ENCODE measurements around the gene TNFRSF12A. TPM values are rescaled to one million over a fixed set of nuclear protein-coding genes. Genes with fewer than 3 reads are reported as not detected.
A peak's percentile ranks its signal among the peaks of the same experiment; 100 is the strongest.

Gene TNFRSF12A
- total RNA-seq, 2 experiments from 2014 or later: 11.8 to 13.5 TPM

DNA sequence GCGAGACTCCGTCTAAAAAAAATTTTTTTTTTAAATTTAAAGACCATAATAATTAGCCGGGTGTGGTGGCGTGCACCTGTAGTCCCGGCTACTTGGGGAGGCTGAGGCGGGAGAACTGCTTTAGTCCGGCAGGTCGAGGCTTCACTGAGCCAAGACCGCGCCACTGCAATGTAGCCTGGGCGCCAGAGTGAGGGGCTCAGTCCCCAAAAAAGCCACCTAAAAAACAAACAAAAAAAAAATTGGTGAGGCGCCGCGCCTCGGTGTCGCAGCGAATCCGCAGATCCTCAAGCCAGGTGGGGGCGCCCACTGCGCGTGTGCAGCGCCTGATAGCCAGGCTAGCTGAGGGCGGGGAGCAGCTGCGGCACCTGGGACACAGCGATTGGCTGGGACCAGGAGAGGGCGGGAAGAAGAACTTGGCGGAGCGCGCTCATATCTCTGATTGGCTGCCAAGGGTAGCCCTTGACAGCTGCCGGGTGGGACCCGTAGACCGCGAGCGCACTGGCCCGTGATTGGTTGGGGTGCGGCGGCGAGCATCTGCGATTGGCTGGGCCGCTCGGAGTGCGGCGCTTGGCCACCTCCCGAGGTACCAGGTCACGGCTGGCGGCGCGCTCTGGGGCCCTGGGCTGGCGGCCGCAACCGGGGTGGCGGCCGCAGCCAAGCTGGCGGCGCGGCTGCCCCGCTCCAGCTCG lies 16.4 kb upstream of the TNFRSF12A start:
- peak; percentile 98 for DNase-seq
- H3K27ac Mint-ChIP-seq: no peak overlapping the region

DNA sequence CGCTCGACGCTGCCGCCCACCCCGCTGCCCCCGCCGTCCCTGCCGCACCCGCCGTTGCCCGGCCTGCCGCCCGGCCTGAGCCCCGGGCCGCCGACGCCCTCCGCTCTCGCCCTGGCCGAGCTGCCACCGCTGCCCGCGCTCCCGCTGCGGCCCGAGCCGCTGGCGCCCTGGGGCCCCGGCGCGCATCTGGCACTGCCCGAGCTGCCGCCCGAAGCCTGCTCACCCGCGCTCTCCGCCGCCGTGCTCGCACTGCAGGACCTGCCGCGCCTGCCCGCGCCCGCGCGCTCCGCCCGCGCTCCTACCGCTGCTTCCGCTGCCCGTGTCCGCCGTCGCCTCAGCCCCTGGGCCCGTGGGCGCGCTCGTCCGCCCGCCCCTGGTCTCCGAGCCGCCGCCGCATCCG lies 15.8 kb upstream of the TNFRSF12A start:
- ChIA-PET CTCF (interaction anchor here (0.6 to 5.8 kb wide), 13 partner anchors 9 to 192 kb away, joined by 3 to 85 read pairs (median 4); partner anchors contain the start of genes CLDN6, HCFC1R1, THOC6 and TNFRSF12A), POLR2A (interaction anchor here (1.4 kb wide), 1 partner anchor 16 kb away, joined by 5 read pairs; the partner anchor contains the start of gene TNFRSF12A)
- ATAC-seq (no peak), DNase-seq (peak; percentile 34)
- no peaks in the 10 kb centered on the region for H3K9me3 Mint-ChIP-seq
- no peaks in the 10 kb centered on the region for H3K36me3 Mint-ChIP-seq (ENCODE audit: low read depth)
- TF ChIP-seq, protein P1, sequence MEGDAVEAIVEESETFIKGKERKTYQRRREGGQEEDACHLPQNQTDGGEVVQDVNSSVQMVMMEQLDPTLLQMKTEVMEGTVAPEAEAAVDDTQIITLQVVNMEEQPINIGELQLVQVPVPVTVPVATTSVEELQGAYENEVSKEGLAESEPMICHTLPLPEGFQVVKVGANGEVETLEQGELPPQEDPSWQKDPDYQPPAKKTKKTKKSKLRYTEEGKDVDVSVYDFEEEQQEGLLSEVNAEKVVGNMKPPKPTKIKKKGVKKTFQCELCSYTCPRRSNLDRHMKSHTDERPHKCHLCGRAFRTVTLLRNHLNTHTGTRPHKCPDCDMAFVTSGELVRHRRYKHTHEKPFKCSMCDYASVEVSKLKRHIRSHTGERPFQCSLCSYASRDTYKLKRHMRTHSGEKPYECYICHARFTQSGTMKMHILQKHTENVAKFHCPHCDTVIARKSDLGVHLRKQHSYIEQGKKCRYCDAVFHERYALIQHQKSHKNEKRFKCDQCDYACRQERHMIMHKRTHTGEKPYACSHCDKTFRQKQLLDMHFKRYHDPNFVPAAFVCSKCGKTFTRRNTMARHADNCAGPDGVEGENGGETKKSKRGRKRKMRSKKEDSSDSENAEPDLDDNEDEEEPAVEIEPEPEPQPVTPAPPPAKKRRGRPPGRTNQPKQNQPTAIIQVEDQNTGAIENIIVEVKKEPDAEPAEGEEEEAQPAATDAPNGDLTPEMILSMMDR (IDR thresholded peaks at IDR 0.05): no peak
- no peak overlapping the region for H3K4me3 Mint-ChIP-seq
- intact Hi-C loops (cut with micrococcal nuclease): no loop called here
- H3K4me1 Mint-ChIP-seq (ENCODE audit: low read depth): peaks cover 21% of the 10 kb centered on the region
- H3K27me3 Mint-ChIP-seq: peaks cover 5% of the 10 kb centered on the region
- no peak overlapping the region for H3K27ac Mint-ChIP-seq

More for the DNA sequence above, 16.4 kb upstream of the TNFRSF12A start:
- H3K9me3 Mint-ChIP-seq: no peaks in the 10 kb centered on the region
- peaks cover 19% of the 10 kb centered on the region for H3K4me1 Mint-ChIP-seq (ENCODE audit: low read depth)
- intact Hi-C loops (cut with micrococcal nuclease): no loop called here
- ATAC-seq: peak; percentile 99
- H3K36me3 Mint-ChIP-seq (ENCODE audit: low read depth): no peaks in the 10 kb centered on the region
- no peak overlapping the region for H3K4me3 Mint-ChIP-seq
- POLR2A ChIA-PET: interaction anchor here (1.4 kb wide), 1 partner anchor 17 kb away, joined by 5 read pairs; the partner anchor contains the start of gene TNFRSF12A
- CTCF ChIA-PET: interaction anchor here (0.6 to 5.8 kb wide), 13 partner anchors 9 to 192 kb away, joined by 3 to 85 read pairs (median 4); partner anchors contain the start of genes CLDN6, HCFC1R1, THOC6 and TNFRSF12A
- peaks cover 5% of the 10 kb centered on the region for H3K27me3 Mint-ChIP-seq
- TF ChIP-seq, protein P1 (IDR thresholded peaks at IDR 0.05): peak; percentile 59

DNA sequence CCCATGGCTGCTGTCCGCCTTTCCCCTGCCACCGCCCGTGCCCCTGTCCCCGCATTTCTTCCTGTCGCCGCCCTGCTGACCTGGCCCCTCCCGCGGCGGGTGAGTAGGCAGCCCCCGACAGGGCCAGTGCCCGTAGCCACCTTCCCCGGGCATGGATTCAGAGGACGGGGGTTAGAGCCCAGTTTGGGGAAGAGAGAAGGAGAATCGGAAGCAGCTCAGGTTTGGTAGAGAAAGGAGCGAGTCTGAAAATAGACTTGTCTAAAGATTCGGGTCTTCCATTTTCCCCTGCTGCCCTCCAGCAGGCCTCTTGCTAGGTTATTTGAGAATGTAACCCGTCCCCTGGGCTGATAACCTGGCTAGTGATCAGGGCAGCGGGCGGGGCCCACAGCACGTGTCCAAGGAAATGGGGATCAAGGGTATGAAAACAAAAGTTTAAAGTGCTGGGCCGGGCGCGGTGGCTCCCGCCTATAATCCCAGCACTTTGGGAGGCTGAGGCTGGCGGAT lies 15.3 kb upstream of the TNFRSF12A start:
- POLR2A ChIA-PET: interaction anchor here (1.4 kb wide), 1 partner anchor 16 kb away, joined by 5 read pairs; the partner anchor contains the start of gene TNFRSF12A
- H3K36me3 Mint-ChIP-seq (ENCODE audit: low read depth): no peaks in the 10 kb centered on the region
- intact Hi-C loops (cut with micrococcal nuclease): no loop called here

DNA sequence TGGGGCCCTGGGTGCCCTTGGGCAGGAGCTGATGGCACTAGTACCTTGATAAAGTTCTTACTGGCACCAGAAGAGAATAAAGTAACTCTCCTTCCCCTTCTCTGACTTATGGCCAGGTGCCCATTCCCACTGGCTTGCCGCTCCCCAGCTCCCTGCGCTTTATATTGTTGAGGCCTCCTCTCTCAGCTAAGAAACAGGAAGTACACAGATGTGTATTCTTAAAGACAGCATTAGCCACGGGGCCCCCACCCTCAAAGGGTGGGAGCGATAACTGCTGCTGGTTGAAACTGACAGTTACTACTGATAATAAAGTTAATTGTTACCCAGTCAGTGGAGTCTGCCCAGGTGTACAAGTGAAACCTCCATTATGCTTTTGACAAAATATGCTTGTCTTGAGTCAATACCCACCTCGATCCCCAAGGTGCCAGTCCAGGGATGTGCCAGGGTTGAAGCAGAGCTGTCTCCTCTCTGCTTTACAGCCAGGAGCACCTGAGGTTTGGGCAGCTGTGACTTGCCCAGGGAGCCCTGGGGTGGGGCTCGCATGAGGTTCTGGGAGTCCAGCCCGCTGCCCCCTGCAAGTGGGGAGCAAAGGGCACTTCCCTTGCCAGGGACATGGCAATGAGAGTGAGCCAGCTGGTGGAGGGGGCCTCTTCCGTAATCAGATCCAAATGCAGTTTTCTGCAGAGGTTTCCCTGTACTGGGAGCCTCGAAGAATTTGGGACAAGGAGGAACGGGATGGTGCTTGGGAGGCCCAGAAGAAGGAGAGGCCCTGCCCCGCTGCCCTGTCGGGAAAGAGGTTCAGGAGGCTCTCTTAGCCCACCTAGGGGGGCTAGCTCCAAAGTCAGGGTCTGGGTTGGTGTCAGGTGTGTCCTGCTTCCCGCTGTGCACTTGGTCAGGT lies 12.9 kb upstream of the TNFRSF12A start:
- H3K9me3 Mint-ChIP-seq: no peaks in the 10 kb centered on the region
- H3K27me3 Mint-ChIP-seq: peaks cover 7% of the 10 kb centered on the region
- TF ChIP-seq, protein P1 (IDR thresholded peaks at IDR 0.05): no peak
- intact Hi-C loops (cut with micrococcal nuclease): no loop called here
- POLR2A ChIA-PET: interaction anchor here (1.7 kb wide), 2 partner anchors 13 to 20 kb away, joined by 5 to 6 read pairs; partner anchors contain the start of gene TNFRSF12A
- H3K27ac Mint-ChIP-seq: no peak overlapping the region
- peaks cover 21% of the 10 kb centered on the region for H3K4me1 Mint-ChIP-seq (ENCODE audit: low read depth)
- CTCF ChIA-PET: interaction anchor here (0.7 to 5.3 kb wide), 10 partner anchors 14 to 122 kb away, joined by 3 to 56 read pairs (median 6); partner anchors contain the start of genes CLDN6, HCFC1R1, THOC6 and TNFRSF12A
- no peaks in the 10 kb centered on the region for H3K36me3 Mint-ChIP-seq (ENCODE audit: low read depth)
- H3K4me3 Mint-ChIP-seq: no peak overlapping the region
- DNase-seq (no peak), ATAC-seq (no peak)

More for the DNA sequence above, 15.3 kb upstream of the TNFRSF12A start:
- Mint-ChIP-seq H3K4me3 (peak overlapping the region; percentile 55), H3K9me3 (no peaks in the 10 kb centered on the region), H3K27ac (no peak overlapping the region), H3K27me3 (peaks cover 5% of the 10 kb centered on the region), H3K4me1 (ENCODE audit: low read depth) (peaks cover 21% of the 10 kb centered on the region)
- TF ChIP-seq, protein P1 (IDR thresholded peaks at IDR 0.05): no peak
- ATAC-seq (no peak), DNase-seq (no peak)
- CTCF ChIA-PET: interaction anchor here (1.3 to 5.8 kb wide), 3 partner anchors 16 to 34 kb away, joined by 3 to 85 read pairs (median 56); partner anchors contain the start of genes CLDN6, HCFC1R1, THOC6 and TNFRSF12A

Data from activated CD8-positive, alpha-beta T cell treated with anti-CD3 and anti-CD28 coated beads for 36 hours (primary cell).